GM12878 (cell line): Measurements from ENCODE around the gene SELENOM. TPM values are rescaled to one million over a fixed set of nuclear protein-coding genes. Genes with fewer than 3 reads are reported as not detected.

Experiments used
- ATAC-seq: fragments of 200-7000 bp; cut with Tn5 transposase; 3 replicates; pipeline ENCODE4 v1.9.1; 2020; ENCODE audit warnings: mild to moderate bottlenecking, moderate library complexity
- BruUV-seq: library from RNA; stranded (reverse); fragments of 400-500 nt; replicated peaks from 2 replicates; lab custom pipeline; 2021; lab: Mats Ljungman, UMichigan
- CTCF ChIA-PET: fragments of 300-600 bp; sonication (Branson Sonifier 250); formaldehyde crosslinking; extraction: SDS; loops from one replicate; lab custom pipeline; 2021; ENCODE audit warnings: inconsistent platforms; lab: Yijun Ruan, JAX
- POLR2A ChIA-PET: fragments of 350-600 bp; formaldehyde crosslinking; extraction: SDS; loops from one replicate; lab custom pipeline; 2021; ENCODE audit warnings: inconsistent platforms; lab: Charles Lee
- RAD21 ChIA-PET: fragments of 300-600 bp; sonication (Branson Sonifier 250); formaldehyde crosslinking; loops from one replicate; lab custom pipeline; 2023; ENCODE audit warnings: antibody characterized with exemption; ENCODE audit not compliant: unreplicated experiment; lab: Charles Lee
- SMC1A ChIA-PET: fragments of 300-600 bp; sonication (Branson Sonifier 250); formaldehyde crosslinking; loops from one replicate; lab custom pipeline; 2023; ENCODE audit not compliant: unreplicated experiment, uncharacterized antibody; lab: Charles Lee
- DNase-seq: peaks from one replicate; pipeline ENCODE4 v3.0.0-alpha.2; 2011; ENCODE audit warnings: low read depth, low spot score
- FAIRE-seq: peaks from 3 replicates; lab custom pipeline; 2011; peaks lifted over from hg19 to GRCh38; lab: Jason Lieb, UNC
- H2AFZ ChIP-seq: 2 replicates; pipeline ENCODE4 v1.6.0; 2011; ENCODE audit warnings: low read depth, low read length, control low read depth; ENCODE audit not compliant: control insufficient read depth
- H3K27ac ChIP-seq: 2 replicates; pipeline ENCODE4 v1.5.1; 2011; ENCODE audit warnings: control low read depth; ENCODE audit not compliant: control insufficient read depth, insufficient read depth
- H3K27me3 ChIP-seq, 2 experiments: replicated peaks in 1 of 2; 2 replicates each; pipeline versions ENCODE4 v1.6.0 to v1.6.1; 2011; ENCODE audit warnings: low read length in 1 of 2; ENCODE audit not compliant: control insufficient read depth in 2 of 2, insufficient read depth in 2 of 2
- H3K36me3 ChIP-seq, 2 experiments: 2 replicates each; pipeline ENCODE4 v1.5.1; 2011; ENCODE audit warnings: low read length in 1 of 2; ENCODE audit not compliant: control insufficient read depth in 2 of 2, insufficient read depth in 2 of 2
- H3K4me1 ChIP-seq: 2 replicates; pipeline ENCODE4 v1.6.1; 2011; ENCODE audit warnings: mild to moderate bottlenecking, low read length, moderate library complexity, mixed read lengths; ENCODE audit not compliant: control insufficient read depth, insufficient read depth
- H3K4me2 ChIP-seq: 2 replicates; pipeline ENCODE4 v1.6.0; 2011; ENCODE audit warnings: control low read depth; ENCODE audit not compliant: control insufficient read depth, insufficient read depth
- H3K4me3 ChIP-seq: fragments of 200-600 bp; sonication (generic); 2 replicates; pipeline ENCODE4 v1.5.1; 2016
- H3K79me2 ChIP-seq: 2 replicates; pipeline ENCODE4 v1.6.0; 2011; ENCODE audit warnings: low read length; ENCODE audit not compliant: control insufficient read depth, insufficient read depth
- H3K9ac ChIP-seq: 2 replicates; pipeline ENCODE4 v1.8.0; 2011; ENCODE audit warnings: low read length, control low read depth, mixed read lengths; ENCODE audit not compliant: control insufficient read depth, insufficient read depth
- H3K9me3 ChIP-seq: replicated peaks from 3 replicates; pipeline ENCODE4 v1.5.1; 2011; ENCODE audit warnings: mild to moderate bottlenecking, low read length; ENCODE audit not compliant: control insufficient read depth, insufficient read depth
- H4K20me1 ChIP-seq: 2 replicates; pipeline ENCODE4 v1.6.0; 2011; ENCODE audit not compliant: control insufficient read depth, insufficient read depth
- NBN ChIP-seq: fragments of 450-650 bp; IDR thresholded peaks from 2 replicates; pipeline ENCODE4 v1.6.1; 2016
- PRDM15 ChIP-seq: fragments of 450-650 bp; formaldehyde crosslinking; IDR thresholded peaks from 2 replicates; pipeline ENCODE4 v1.4.0; 2020; ENCODE audit warnings: mild to moderate bottlenecking, moderate library complexity
- RAD21 ChIP-seq: IDR thresholded peaks from 2 replicates; pipeline ENCODE4 v1.6.1; 2011; ENCODE audit warnings: mild to moderate bottlenecking, low read depth, low read length, moderate library complexity; ENCODE audit not compliant: insufficient read depth
- RELA ChIP-seq: fragments of 450-650 bp; IDR thresholded peaks from 2 replicates; pipeline ENCODE4 v1.8.0; 2014; ENCODE audit warnings: borderline replicate concordance; ENCODE audit not compliant: partially characterized antibody
- RUNX3 ChIP-seq: IDR thresholded peaks from 2 replicates; pipeline ENCODE4 v1.6.1; 2012; ENCODE audit warnings: low read length, inconsistent platforms
- SPI1 ChIP-seq: IDR thresholded peaks from 2 replicates; pipeline ENCODE4 v1.6.1; 2011; ENCODE audit warnings: low read depth, mild to moderate bottlenecking, low read length, moderate library complexity, borderline replicate concordance; ENCODE audit not compliant: insufficient read depth
- TARDBP ChIP-seq: IDR thresholded peaks from 2 replicates; pipeline ENCODE4 v1.6.1; 2016; ENCODE audit warnings: borderline replicate concordance
- TCF12 ChIP-seq: IDR thresholded peaks from 2 replicates; pipeline ENCODE4 v1.6.1; 2011; ENCODE audit warnings: low read depth, mild to moderate bottlenecking, low read length
- USF1 ChIP-seq: IDR thresholded peaks from 2 replicates; pipeline ENCODE4 v1.6.1; 2011; ENCODE audit warnings: borderline replicate concordance, low read depth, mild to moderate bottlenecking, moderate library complexity, mixed read lengths, low read length; ENCODE audit not compliant: insufficient read depth; ENCODE audit errors: extremely low read length
- WGBS: methylation state at CpG from one replicate; pipeline ENCODE4 v1.1.6; 2016; ENCODE audit warnings: low lambda C conversion rate; ENCODE audit not compliant: insufficient replicate concordance, insufficient coverage; ENCODE audit errors: missing lambda C conversion rate; 5-methylcytosine and 5-hydroxymethylcytosine counted together
- in situ Hi-C: fragments of 300-500 bp; cut with MboI; formaldehyde crosslinking; loops from 9 replicates; pipeline ENCODE4 v1.14.3; 2018; ENCODE audit warnings: mixed read lengths
- intact Hi-C: fragments of 100-400 bp; cut with micrococcal nuclease; formaldehyde crosslinking; loops from one replicate; pipeline ENCODE4 v1.14.2; 2022; ENCODE audit not compliant: unreplicated experiment
- polyA plus RNA-seq, 11 experiments: library from polyadenylated mRNA; depleted of rRNA in 4 of 11; unstranded in 6 of 11; stranded (reverse) in 5 of 11; fragments of >200 nt; fragmentation: Nextera tagmentation in 4 of 11; fragmentation: Illumina TruSeq in 1 of 11; extraction: Ambion mirVana in 4 of 11; extraction: Trizol in 1 of 11; gene quantifications; 1 replicate in 1 of 11; 2 replicates in 10 of 11; pipeline versions ENCODE4 v1.2.1 to v1.2.3, GENCODE V29; 2011 to 2016; ENCODE audit warnings: inconsistent platforms in 2 of 11, missing spikeins in 2 of 11, low read depth in 1 of 11
- total RNA-seq, 4 experiments: library from RNA; depleted of rRNA in 3 of 4; stranded (reverse); fragments of >200 nt in 3 of 4; fragmentation: Illumina TruSeq in 1 of 4; extraction: Trizol in 1 of 4; gene quantifications; 2 replicates each; pipeline versions ENCODE4 v1.2.1 to v1.2.3, GENCODE V29; 2013 to 2021

The SELENOM gene
- total and polyA plus RNA-seq, 10 of the 15 experiments (the other 5 are each of a cell fraction or from before 2014, with no cell fraction given), result 0.80 to 8.3 (median 2.0) TPM

- CTCF ChIA-PET, result interaction anchor here (0.6 to 7.9 kb wide), 30 partner anchors 10 to 451 kb away, joined by 3 to 59 read pairs (median 5); partner anchors contain the start of genes LIMK2, MORC2, SELENOM and TUG1
- peak overlapping the region; percentile 90 for H2AFZ ChIP-seq
- H3K9ac ChIP-seq, result peak overlapping the region; percentile 93
- intact Hi-C loops (loop anchor here (1.0 to 10.0 kb wide), 5 partner anchors 112 to 449 kb away; partner anchors contain the start of genes PIK3IP1 and SLC35E4), in situ Hi-C loops (loop anchor here (5.0 kb wide), 1 partner anchor 117 kb away; the partner anchor contains the start of genes MORC2 and TUG1)
- peaks cover 11% of the 10 kb centered on the region for H3K79me2 ChIP-seq
- FAIRE-seq, result no peak
- peaks cover 28% of the 10 kb centered on the region for H3K4me1 ChIP-seq
- POLR2A ChIA-PET, result interaction anchor here (0.6 to 2.6 kb wide), 7 partner anchors 19 to 1246 kb away, joined by 3 to 7 read pairs (median 3); partner anchors contain the start of genes ASCC2, PES1 and TUG1
- BruUV-seq, result TSS peak; percentile 93
- no peaks in the 10 kb centered on the region for H3K27me3 ChIP-seq
- H3K4me3 ChIP-seq, result peak overlapping the region; percentile 90
- no peaks in the 10 kb centered on the region for H3K9me3 ChIP-seq
- H4K20me1 ChIP-seq, result no peaks in the 10 kb centered on the region
- WGBS, result 0% methylated on average over 18 of the region's 18 CpGs
- RAD21 ChIA-PET, result interaction anchor here (1.0 to 3.9 kb wide), 14 partner anchors 10 to 449 kb away, joined by 3 to 34 read pairs (median 4); partner anchors contain the start of genes LIMK2, MORC2, PIK3IP1 and SLC35E4
- SMC1A ChIA-PET, result interaction anchor here (0.5 to 2.7 kb wide), 13 partner anchors 12 to 449 kb away, joined by 3 to 11 read pairs (median 4); partner anchors contain the start of genes MORC2 and SLC35E4
- TF ChIP-seq RAD21, result no peak
- no peak for TF ChIP-seq RELA
- TF ChIP-seq TCF12, result no peak
- TF ChIP-seq USF1, result no peak
- peak; percentile 13; the same call in 1 of the 2 replicates for TF ChIP-seq RUNX3
- TF ChIP-seq PRDM15 (CRISPR knock-in tag), result no peak
- peak; percentile 60; the same call in 1 of the 2 replicates for TF ChIP-seq SPI1
- no peak for TF ChIP-seq TARDBP
- no peak for TF ChIP-seq NBN
- H3K27ac ChIP-seq, result peak overlapping the region; percentile 98
- peak overlapping the region; percentile 75 for H3K4me2 ChIP-seq
- no peak for DNase-seq
- peaks cover 0 to 4% of the 10 kb centered on the region in 2 experiments; a peak in 2 of 4 replicates for H3K36me3 ChIP-seq
- ATAC-seq, result peak; percentile 25
Observed at GRCh38 chr22:31083923-31084810, 23.2 kb downstream of the SELENOM start.
